ENCODE data around the gene STK17B.

Gene STK17B

GRCh38 chr2:196184921-196185320 lies 13.5 kb upstream of the STK17B start:
- in situ Hi-C loops (cut with HindIII; ENCODE audit: low sequenced_read_pairs) = no loop called here

DNA sequence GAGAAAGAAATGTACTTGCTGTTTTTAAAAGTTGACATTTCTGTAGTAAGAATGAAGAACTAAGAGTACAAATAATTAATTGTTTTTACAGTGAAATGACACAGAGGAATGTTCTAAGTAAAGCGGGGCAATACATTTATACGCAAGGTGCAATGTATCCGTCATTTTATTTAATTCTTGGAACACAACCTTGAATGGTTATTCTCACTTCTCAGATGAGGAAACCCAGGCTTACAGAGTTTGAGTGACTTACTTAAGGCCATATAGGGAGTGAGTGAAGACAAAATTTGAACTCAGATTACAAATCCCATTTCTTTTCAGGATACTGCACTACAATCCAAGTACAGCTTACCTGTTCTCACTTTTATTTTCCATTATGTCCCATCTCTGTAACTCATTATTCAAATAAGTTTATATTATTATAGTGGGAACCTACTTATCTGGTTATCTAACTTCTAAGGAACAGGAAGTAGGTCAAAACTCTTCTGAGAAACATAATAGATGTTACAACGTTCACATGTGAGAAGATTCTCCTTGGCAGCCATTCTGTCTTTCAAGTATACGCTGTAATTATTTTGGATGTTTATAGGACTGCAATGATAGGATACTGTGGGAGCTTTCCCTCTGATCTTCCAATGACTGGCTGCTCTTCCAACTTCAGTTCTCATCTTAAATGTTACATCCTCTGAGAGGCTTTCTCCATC lies 12.3 kb upstream of the STK17B start:
- in situ Hi-C loops (cut with HindIII; ENCODE audit: low sequenced_read_pairs) = no loop called here

GRCh38 chr2:196183172-196183473 lies 11.7 kb upstream of the STK17B start:
- in situ Hi-C loops (cut with HindIII; ENCODE audit: low sequenced_read_pairs) = no loop called here

- in situ Hi-C loops (cut with HindIII; ENCODE audit: low sequenced_read_pairs) = no loop called here
These were observed 11.2 kb upstream of the STK17B start for GRCh38 chr2:196182439-196183171.

GRCh38 chr2:196181484-196181883 lies 10.1 kb upstream of the STK17B start:
- in situ Hi-C loops (cut with HindIII; ENCODE audit: low sequenced_read_pairs) = no loop called here

- in situ Hi-C loops (cut with HindIII; ENCODE audit: low sequenced_read_pairs) = no loop called here
These were observed 5.7 kb upstream of the STK17B start for GRCh38 chr2:196177124-196177523.

DNA sequence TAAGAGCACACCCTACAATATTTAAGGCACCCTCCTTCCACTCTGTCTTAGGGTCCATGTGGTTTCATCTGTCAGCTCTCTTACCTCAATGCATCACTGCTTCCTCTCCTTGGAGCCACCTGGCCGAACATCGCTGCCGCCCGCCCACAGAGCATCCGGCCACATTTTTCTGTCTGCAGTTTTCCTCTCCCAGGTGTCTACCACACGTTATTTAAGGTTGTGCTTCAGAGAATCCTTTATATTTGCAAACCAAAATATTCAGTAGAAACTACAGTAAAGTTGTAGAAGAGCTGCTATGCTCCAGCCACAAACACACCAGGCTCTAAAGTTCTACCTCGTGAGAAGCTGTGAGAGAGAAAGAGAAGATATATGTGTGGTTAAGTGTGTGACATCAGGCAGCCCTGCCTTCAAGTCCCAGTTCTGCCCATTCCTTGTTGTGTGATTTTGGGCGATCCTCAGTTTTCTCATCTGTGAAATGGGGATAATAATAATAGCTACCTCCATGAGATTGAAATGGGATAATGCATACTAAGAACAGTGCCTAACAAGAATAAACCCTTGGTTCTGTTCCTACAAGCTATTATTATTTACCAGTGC lies 4.9 kb upstream of the STK17B start:
- in situ Hi-C loops (cut with HindIII; ENCODE audit: low sequenced_read_pairs) = no loop called here

DNA sequence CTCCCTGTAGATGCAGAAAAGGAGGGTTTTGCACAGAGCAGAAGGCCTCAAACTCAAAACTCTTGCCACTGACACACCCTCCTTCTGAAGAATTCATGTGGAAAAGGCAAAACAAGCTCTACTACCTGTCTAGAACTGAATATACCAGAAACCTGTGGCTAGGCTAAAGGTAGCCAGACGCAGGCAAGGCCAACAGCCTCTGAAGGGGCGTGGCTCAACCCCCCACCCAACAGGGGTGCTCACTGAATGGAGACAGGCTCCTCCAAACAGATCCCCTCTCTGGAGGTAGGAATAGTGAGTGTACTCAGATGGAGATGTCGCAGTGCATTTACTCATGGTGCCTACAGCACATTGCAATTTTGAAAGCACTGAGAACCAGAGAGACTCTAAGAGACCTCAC lies 3.0 kb upstream of the STK17B start:
- in situ Hi-C loops (cut with HindIII; ENCODE audit: low sequenced_read_pairs) = no loop called here

GRCh38 chr2:196173505-196173904 lies 2.1 kb upstream of the STK17B start:
- in situ Hi-C loops (cut with HindIII; ENCODE audit: low sequenced_read_pairs) = no loop called here

DNA sequence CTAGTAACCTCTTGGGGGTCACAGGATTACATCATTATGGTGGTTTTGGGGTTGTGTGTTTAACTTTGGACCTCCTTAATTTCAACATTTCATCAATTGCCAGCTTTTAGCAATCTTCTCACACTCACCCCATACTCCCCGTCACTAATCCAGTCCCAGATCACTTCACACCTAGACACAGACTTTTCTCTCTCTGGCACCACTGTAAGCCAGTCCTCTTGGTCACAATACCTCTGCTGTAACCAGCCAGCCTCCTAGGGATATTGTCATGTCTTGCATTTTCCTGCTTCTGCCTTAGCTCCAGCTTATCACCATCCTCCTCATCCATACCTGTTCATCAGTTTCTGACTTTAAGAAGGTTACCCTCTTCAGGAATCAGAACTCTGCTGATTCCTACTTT lies 1.6 kb upstream of the STK17B start:
- in situ Hi-C loops (cut with HindIII; ENCODE audit: low sequenced_read_pairs) = no loop called here

DNA sequence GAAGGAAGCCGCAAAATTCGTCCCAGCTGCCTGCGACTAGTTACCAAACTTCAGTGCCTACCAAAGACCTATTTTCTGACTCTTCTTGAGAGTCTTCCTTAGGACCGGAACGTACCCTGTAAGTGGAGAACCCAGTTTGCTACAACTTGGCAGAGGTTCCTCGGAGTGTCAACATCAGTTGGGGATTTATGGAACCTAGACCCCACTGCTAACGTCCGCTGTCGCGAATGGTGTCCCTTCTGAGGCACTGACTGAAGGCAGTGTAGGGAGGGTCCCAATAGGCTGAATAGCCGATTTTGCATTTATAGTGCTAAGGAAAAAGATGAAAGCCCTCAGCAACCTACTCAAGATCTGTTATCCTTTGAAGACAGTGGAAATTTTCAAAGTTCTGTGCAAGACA lies 568 bp upstream of the STK17B start:
- in situ Hi-C loops (cut with HindIII; ENCODE audit: low sequenced_read_pairs) = no loop called here

- in situ Hi-C loops (cut with HindIII; ENCODE audit: low sequenced_read_pairs) = no loop called here
These were observed 651 bp downstream of the STK17B start for GRCh38 chr2:196170606-196171247.

- in situ Hi-C loops (cut with HindIII; ENCODE audit: low sequenced_read_pairs) = no loop called here
These were observed 1.2 kb downstream of the STK17B start for GRCh38 chr2:196170213-196170605.

DNA sequence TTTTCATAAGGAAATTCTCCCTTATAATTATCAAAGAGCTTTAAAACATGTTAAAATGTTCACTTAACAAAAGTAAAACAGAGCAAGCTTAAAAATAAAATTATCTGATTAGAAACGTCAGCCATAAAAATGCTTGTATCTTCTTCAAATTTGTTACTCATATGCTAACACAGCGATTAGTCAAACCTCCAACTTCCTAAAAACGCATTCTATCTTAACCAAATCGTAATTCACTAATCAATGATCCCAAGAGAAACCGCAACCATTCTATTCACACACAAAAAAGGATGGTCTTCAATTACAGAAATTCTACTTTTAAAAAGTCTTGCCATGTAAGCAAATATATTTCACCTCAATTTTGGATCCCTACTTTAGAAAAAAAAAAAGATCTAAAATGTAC lies 1.9 kb downstream of the STK17B start:
- in situ Hi-C loops (cut with HindIII; ENCODE audit: low sequenced_read_pairs) = loop anchor here (10.0 kb wide), 1 partner anchor 105 kb away; no protein-coding TSS in a partner anchor

DNA sequence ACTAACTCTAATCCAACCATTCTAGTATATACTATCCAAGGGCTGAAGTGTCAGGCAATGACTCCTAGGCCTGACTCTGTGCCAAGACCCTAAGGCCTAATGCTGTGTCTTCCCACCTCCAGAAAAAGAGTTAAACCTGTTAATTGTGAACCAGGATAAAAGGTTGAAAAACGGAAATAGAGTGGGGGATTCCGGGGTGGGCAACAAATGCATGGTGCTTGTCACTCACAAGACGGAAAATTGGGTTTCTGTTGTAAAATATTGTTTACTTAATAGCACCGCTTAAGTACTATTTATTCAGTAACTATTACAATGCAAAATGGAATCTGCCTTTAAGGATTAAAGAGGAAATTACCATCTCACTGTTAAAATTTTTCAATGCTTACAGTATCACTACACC lies 3.2 kb downstream of the STK17B start:
- in situ Hi-C loops (cut with HindIII; ENCODE audit: low sequenced_read_pairs) = loop anchor here (10.0 kb wide), 1 partner anchor 107 kb away; no protein-coding TSS in a partner anchor

- in situ Hi-C loops (cut with HindIII; ENCODE audit: low sequenced_read_pairs) = loop anchor here (10.0 kb wide), 1 partner anchor 107 kb away; no protein-coding TSS in a partner anchor
These were observed 3.7 kb downstream of the STK17B start for GRCh38 chr2:196167666-196168065.

DNA sequence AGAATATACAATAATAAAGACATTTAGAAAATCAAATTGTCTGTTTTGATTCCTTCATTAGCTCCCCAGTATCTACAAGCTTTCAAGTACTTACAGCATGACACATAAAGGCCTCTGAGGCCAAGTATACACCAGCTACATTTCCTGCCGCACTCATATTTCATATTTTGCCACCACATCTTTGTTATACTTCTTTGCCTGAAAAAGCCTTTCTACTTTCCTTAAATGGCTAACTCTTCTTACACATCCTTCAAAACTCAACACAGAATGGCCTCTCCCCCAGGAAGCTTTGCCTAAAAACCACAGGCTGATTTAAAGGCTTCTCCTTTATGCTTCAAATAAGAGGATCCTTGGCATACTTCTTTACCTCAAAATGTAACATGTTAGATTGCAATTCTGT lies 4.5 kb downstream of the STK17B start:
- in situ Hi-C loops (cut with HindIII; ENCODE audit: low sequenced_read_pairs) = loop anchor here (10.0 kb wide), 1 partner anchor 108 kb away; no protein-coding TSS in a partner anchor

GRCh38 chr2:196165016-196165415 lies 6.4 kb downstream of the STK17B start:
- in situ Hi-C loops (cut with HindIII; ENCODE audit: low sequenced_read_pairs) = loop anchor here (10.0 kb wide), 1 partner anchor 110 kb away; no protein-coding TSS in a partner anchor

- in situ Hi-C loops (cut with HindIII; ENCODE audit: low sequenced_read_pairs) = loop anchor here (10.0 kb wide), 1 partner anchor 112 kb away; no protein-coding TSS in a partner anchor
These were observed 8.1 kb downstream of the STK17B start for GRCh38 chr2:196163285-196163684.

GRCh38 chr2:196162586-196163175 lies 8.7 kb downstream of the STK17B start:
- in situ Hi-C loops (cut with HindIII; ENCODE audit: low sequenced_read_pairs) = loop anchor here (10.0 kb wide), 1 partner anchor 112 kb away; no protein-coding TSS in a partner anchor

DNA sequence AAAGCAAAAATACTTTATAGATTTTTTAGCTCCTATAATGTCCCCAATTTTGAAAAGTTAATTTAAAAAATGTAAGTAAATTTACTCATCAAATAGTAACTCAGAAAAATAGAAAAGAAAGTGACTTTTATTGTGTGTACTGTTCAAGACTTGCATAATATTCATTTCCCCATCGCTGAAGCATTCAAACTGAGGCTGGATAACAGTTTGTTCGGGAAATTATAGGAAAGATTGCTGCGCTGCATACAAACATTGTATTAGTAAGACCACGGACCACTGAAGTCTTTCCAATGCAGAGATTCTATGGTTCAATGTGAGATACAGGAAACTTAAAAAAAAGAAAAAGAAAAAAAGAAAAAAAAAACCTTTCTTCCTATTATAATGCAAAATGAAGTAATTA lies 10.4 kb downstream of the STK17B start:
- in situ Hi-C loops (cut with HindIII; ENCODE audit: low sequenced_read_pairs) = loop anchor here (10.0 kb wide), 1 partner anchor 114 kb away; no protein-coding TSS in a partner anchor

Data from DLD1 (cell line).